GM23338 (cell line): ENCODE results near the gene PSD4. TPM values are rescaled to one million over a fixed set of nuclear protein-coding genes. Genes with fewer than 3 reads are reported as not detected.

ENCODE experiments used
- EZH2 ChIP-seq: fragments of 200-600 bp; sonication (generic); IDR thresholded peaks from one replicate; pipeline ENCODE4 v1.8.0; 2017; ENCODE audit warnings: antibody characterized with exemption, mild to moderate bottlenecking, low read depth; ENCODE audit not compliant: unreplicated experiment
- NANOG ChIP-seq: IDR thresholded peaks from 2 replicates; pipeline ENCODE4 v1.6.1; 2016; ENCODE audit warnings: antibody characterized with exemption, borderline replicate concordance
- STAT1 ChIP-seq: IDR thresholded peaks from one replicate; pipeline ENCODE4 v1.6.1; 2016; ENCODE audit warnings: antibody characterized with exemption; ENCODE audit not compliant: unreplicated experiment
- ZNF114 ChIP-seq: fragments of 250-450 bp; sonication (Bioruptor Pico); IDR thresholded peaks from 2 replicates; pipeline ENCODE4 v1.5.0; 2020; ENCODE audit warnings: mild to moderate bottlenecking, moderate library complexity
- polyA plus RNA-seq: library from polyadenylated mRNA; unstranded; fragments of >200 nt; fragmentation: Nextera tagmentation; extraction: Ambion mirVana; gene quantifications from 2 replicates; pipeline ENCODE4 v1.2.1, GENCODE V29; 2016
- total RNA-seq: library from RNA; depleted of rRNA; stranded (reverse); fragments of >200 nt; shearing (Covaris generic); gene quantifications from 2 replicates; pipeline ENCODE4 v1.2.3, GENCODE V29; 2014
- TF ChIP-seq, protein P1 (sequence below): IDR thresholded peaks from one replicate; pipeline ENCODE4 v1.6.1; 2018; ENCODE audit warnings: antibody characterized with exemption; ENCODE audit not compliant: unreplicated experiment
- TF ChIP-seq, protein P2 (sequence below): fragments of 250-450 bp; sonication (Bioruptor Pico); IDR thresholded peaks from 2 replicates; pipeline ENCODE4 v1.5.0; 2020; ENCODE audit warnings: mild to moderate bottlenecking, moderate library complexity

PSD4 gene
- total and polyA plus RNA-seq, 2 experiments from 2014 or later: 0.06 to 0.66 TPM

DNA sequence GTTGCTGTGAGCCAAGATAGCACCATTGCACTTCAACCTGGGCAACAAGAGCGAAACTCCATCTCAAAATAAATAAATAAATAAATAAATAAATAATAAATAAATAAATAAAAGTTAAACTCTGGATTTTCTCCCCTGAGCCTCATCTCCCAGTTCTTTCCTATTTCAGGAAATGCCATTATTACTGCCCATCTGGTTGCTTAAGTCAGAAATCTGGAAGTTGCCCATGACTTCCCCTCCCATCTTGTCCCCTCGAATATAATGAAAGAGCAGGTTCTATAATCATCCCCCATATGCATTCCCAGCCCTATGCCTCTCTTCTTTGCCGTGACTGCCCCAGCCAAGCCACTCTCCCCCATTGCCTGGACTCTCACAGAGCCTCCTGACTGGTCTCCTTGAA, 4.2 kb upstream of the PSD4 start (continued):
- TF ChIP-seq, protein P1, sequence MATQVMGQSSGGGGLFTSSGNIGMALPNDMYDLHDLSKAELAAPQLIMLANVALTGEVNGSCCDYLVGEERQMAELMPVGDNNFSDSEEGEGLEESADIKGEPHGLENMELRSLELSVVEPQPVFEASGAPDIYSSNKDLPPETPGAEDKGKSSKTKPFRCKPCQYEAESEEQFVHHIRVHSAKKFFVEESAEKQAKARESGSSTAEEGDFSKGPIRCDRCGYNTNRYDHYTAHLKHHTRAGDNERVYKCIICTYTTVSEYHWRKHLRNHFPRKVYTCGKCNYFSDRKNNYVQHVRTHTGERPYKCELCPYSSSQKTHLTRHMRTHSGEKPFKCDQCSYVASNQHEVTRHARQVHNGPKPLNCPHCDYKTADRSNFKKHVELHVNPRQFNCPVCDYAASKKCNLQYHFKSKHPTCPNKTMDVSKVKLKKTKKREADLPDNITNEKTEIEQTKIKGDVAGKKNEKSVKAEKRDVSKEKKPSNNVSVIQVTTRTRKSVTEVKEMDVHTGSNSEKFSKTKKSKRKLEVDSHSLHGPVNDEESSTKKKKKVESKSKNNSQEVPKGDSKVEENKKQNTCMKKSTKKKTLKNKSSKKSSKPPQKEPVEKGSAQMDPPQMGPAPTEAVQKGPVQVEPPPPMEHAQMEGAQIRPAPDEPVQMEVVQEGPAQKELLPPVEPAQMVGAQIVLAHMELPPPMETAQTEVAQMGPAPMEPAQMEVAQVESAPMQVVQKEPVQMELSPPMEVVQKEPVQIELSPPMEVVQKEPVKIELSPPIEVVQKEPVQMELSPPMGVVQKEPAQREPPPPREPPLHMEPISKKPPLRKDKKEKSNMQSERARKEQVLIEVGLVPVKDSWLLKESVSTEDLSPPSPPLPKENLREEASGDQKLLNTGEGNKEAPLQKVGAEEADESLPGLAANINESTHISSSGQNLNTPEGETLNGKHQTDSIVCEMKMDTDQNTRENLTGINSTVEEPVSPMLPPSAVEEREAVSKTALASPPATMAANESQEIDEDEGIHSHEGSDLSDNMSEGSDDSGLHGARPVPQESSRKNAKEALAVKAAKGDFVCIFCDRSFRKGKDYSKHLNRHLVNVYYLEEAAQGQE: no peak
- TF ChIP-seq ZNF114 (CRISPR knock-in tag) (no peak), NANOG (no peak), EZH2 (no peak), STAT1 (no peak)
- TF ChIP-seq, protein P2, sequence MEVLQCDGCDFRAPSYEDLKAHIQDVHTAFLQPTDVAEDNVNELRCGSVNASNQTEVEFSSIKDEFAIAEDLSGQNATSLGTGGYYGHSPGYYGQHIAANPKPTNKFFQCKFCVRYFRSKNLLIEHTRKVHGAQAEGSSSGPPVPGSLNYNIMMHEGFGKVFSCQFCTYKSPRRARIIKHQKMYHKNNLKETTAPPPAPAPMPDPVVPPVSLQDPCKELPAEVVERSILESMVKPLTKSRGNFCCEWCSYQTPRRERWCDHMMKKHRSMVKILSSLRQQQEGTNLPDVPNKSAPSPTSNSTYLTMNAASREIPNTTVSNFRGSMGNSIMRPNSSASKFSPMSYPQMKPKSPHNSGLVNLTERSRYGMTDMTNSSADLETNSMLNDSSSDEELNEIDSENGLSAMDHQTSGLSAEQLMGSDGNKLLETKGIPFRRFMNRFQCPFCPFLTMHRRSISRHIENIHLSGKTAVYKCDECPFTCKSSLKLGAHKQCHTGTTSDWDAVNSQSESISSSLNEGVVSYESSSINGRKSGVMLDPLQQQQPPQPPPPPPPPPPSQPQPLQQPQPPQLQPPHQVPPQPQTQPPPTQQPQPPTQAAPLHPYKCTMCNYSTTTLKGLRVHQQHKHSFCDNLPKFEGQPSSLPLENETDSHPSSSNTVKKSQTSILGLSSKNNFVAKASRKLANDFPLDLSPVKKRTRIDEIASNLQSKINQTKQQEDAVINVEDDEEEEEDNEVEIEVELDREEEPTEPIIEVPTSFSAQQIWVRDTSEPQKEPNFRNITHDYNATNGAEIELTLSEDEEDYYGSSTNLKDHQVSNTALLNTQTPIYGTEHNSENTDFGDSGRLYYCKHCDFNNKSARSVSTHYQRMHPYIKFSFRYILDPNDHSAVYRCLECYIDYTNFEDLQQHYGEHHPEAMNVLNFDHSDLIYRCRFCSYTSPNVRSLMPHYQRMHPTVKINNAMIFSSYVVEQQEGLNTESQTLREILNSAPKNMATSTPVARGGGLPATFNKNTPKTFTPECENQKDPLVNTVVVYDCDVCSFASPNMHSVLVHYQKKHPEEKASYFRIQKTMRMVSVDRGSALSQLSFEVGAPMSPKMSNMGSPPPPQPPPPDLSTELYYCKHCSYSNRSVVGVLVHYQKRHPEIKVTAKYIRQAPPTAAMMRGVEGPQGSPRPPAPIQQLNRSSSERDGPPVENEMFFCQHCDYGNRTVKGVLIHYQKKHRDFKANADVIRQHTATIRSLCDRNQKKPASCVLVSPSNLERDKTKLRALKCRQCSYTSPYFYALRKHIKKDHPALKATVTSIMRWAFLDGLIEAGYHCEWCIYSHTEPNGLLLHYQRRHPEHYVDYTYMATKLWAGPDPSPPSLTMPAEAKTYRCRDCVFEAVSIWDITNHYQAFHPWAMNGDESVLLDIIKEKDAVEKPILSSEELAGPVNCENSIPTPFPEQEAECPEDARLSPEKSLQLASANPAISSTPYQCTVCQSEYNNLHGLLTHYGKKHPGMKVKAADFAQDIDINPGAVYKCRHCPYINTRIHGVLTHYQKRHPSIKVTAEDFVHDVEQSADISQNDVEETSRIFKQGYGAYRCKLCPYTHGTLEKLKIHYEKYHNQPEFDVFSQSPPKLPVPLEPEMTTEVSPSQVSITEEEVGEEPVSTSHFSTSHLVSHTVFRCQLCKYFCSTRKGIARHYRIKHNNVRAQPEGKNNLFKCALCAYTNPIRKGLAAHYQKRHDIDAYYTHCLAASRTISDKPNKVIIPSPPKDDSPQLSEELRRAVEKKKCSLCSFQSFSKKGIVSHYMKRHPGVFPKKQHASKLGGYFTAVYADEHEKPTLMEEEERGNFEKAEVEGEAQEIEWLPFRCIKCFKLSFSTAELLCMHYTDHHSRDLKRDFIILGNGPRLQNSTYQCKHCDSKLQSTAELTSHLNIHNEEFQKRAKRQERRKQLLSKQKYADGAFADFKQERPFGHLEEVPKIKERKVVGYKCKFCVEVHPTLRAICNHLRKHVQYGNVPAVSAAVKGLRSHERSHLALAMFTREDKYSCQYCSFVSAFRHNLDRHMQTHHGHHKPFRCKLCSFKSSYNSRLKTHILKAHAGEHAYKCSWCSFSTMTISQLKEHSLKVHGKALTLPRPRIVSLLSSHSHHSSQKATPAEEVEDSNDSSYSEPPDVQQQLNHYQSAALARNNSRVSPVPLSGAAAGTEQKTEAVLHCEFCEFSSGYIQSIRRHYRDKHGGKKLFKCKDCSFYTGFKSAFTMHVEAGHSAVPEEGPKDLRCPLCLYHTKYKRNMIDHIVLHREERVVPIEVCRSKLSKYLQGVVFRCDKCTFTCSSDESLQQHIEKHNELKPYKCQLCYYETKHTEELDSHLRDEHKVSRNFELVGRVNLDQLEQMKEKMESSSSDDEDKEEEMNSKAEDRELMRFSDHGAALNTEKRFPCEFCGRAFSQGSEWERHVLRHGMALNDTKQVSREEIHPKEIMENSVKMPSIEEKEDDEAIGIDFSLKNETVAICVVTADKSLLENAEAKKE (CRISPR knock-in tag): no peak
